Suprapubic skin (tissue), 3 donors: ENCODE data around the gene LPGAT1.

Source experiments
- CTCF ChIP-seq, 2 donors: fragments of 200-600 bp in 1 of 2; fragments of 450-650 bp in 1 of 2; sonication (generic) in 1 of 2; IDR thresholded peaks; one replicate each; pipeline ENCODE4 v1.5.1; 2016 to 2019; ENCODE audit warnings: antibody characterized with exemption in 2 of 2, mild to moderate bottlenecking in 1 of 2, moderate library complexity in 1 of 2
- POLR2A ChIP-seq, 2 donors: fragments of 450-650 bp; IDR thresholded peaks; one replicate each; pipeline ENCODE4 v1.6.1; 2017; ENCODE audit warnings: antibody characterized with exemption in 2 of 2, mild to moderate bottlenecking in 2 of 2, moderate library complexity in 2 of 2

GRCh38 chr1:211822677-211823407, 7.7 kb downstream of the LPGAT1 start:
- TF ChIP-seq CTCF (IDR thresholded peaks at IDR 0.05) (no peak), POLR2A (IDR thresholded peaks at IDR 0.05) (no peak)
